Femur (tissue), 1 donor: ENCODE results near the gene ASRGL1.
"Not testable (repeated sequence)": the region's sequence is repeated elsewhere in the genome, so short reads cannot be mapped to it uniquely, and the experiment has no call there.

Source experiments
- DNase-seq: peaks from one replicate; pipeline ENCODE4 v3.0.0-alpha.2; 2017

ASRGL1 gene

DNA sequence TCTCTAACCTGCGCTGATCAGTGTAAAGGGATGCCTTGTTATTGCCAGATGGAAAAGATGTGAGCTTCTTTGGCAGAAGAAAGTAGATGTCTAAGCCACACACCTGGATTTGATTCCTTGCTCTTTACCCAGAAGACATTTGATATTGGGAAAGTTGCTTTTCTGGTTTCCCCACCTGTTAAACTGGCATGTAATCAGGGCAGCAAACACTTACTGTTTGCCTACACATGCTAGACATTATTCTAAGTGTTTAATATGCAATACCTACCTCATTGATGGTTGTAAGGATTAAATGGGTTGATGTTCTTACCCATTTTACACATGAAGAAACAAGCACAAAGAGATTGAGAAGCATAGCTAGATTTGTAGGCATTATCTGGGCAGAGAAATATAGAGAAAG lies 16.6 kb downstream of the ASRGL1 start:
- DNase-seq = no peak

DNA sequence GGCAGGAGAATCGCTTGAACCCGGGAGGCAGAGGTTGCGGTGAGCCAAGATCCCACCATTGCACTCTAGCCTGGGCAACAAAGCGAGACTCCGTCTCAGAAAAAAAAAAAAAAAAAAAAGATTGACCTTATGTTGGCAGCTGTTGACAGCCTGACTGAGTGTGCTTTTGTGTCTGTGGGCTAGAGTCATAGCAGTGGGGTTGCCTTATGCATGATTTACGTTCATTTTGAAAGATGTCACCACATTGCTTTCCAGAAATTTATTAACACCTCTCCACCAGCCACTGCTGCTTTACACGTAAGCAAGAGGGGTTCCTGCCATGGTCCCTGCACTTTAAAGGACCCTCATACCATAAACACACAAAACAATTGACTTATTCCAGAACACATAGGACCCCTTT lies 21.0 kb downstream of the ASRGL1 start:
- no peak for DNase-seq

- no peak for DNase-seq
These were observed 22.2 kb downstream of the ASRGL1 start for GRCh38 chr11:62359475-62359874.

DNA sequence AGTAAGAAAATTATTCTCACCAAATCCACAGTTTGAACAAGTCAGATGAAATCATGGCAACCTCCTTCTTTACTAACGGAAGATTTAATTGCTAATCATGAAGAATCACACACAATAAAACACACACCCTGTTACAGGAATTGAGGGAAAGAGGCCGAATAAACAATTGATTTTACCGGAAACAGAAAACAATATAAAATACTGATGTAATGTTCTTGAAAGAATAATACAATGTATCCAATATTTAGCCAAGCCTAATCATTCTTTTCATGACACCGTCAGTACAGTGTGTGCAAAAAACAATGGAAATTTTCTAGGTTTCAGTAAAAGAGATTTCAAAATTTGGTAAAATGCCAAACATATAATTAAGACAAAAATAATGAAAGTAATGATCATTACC lies 23.4 kb downstream of the ASRGL1 start:
- DNase-seq = no peak

DNA sequence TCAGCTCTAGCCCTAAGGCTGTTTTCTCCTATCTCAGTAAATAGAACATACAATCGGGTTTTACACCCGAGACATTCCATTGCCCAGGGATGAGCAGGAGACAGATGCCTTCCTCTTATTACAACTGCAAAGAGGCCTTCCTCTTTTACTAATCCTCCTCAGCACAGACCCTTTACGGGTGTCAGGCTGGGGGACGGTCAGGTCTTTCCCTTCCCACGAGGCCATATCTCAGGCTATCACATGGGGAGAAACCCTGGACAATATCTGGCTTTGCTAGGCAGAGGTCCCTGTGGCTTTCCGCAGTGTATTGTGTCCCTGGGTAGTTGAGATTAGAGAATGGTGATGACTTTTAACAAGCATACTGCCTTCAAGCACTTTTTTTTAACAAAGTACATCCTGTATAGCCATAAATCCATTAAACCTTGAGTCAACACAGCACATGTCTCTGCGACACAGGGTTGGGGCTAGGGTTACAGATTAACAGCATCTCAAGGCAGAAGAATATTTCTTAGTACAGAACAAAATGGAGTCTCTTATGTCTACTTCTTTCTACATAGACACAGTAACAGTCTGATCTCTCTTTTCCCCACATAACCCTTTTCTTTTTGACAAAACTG lies 31.7 kb downstream of the ASRGL1 start:
- not testable (repeated sequence) for DNase-seq

- no peak for DNase-seq
These were observed 33.6 kb downstream of the ASRGL1 start for GRCh38 chr11:62370743-62371440.

DNA sequence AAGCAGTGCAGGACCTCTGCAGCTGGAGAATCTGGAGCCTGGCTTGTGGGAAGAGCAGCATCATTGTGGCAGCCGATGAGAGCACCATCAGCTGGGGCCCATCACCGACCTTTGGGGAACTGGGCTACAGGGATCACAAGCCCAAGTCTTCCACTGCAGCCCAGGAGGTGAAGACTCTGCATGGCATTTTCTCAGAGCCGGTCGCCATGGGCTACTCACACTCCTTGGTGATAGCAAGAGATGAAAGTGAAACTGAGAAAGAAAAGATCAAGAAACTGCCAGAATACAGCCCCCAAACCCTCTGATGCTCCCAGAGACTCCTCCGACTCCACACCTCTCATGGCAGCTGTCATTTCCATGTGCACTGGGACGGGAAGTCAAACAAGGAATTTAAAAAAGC lies 35.6 kb downstream of the ASRGL1 start:
- DNase-seq = no peak

GRCh38 chr11:62373464-62374119 lies 36.3 kb downstream of the ASRGL1 start:
- no peak for DNase-seq

DNA sequence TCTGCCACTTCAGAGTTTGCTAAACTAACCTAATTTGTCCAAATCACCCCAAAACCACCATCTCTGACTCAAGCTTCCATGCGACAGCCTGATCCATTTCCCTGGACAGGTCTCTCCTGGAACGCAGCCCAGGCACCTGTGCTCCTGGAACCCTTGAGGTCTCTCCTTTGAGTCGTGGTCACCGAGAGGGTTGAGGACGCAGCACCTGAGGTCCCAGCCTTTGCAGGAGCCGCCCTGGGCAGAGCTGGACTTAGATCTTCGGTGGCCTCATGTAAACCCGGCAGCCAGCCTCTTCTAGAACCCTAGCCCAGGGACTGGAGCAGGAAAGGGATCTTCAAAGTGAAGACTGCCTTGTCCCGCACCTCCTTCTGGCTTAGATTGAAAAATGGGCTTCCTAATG lies 37.6 kb downstream of the ASRGL1 start:
- no peak for DNase-seq

- DNase-seq = not testable (repeated sequence)
These were observed 41.3 kb downstream of the ASRGL1 start for GRCh38 chr11:62378459-62379063.

GRCh38 chr11:62379586-62379985 lies 42.3 kb downstream of the ASRGL1 start:
- DNase-seq = not testable (repeated sequence)

DNA sequence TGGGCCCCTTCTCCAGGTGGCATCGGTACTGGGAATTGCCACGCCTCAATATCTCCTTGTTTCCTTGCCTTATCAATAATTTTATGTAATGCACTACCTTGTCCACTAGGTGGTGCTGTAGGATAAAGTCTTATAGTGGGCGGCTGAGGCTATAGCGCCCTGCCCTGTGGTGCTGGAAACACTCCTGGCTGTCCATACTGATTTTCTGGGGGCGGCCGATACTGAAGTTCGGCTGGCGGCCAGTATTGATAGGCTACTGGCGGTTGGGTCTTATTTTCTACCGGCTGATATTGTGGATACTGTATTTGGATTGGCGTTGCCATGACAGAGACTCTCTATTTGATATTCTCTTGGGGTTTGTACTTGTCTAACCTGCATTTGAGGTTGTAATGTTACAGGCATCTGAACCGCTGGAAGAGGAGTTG lies 43.6 kb downstream of the ASRGL1 start:
- DNase-seq = peak; percentile 72

DNA sequence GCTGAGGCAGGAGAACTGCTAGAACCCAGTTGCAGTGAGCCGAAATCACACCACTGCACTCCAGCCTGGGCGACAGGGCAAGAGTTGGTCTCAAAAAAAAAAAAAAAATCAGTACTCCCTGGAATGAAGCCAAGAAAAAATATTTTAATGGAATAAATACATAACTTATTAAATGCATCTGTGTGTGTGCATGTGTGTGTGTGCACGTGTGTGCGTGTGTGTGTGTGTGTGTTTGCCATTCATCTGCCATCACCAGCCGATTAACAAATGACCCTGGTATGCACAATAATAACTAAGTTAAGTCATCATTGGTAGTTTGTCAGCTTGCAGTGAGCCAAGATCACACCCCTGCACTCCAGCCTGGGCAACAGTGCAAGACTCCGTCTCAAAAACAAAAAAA lies 46.6 kb downstream of the ASRGL1 start:
- no peak for DNase-seq

DNA sequence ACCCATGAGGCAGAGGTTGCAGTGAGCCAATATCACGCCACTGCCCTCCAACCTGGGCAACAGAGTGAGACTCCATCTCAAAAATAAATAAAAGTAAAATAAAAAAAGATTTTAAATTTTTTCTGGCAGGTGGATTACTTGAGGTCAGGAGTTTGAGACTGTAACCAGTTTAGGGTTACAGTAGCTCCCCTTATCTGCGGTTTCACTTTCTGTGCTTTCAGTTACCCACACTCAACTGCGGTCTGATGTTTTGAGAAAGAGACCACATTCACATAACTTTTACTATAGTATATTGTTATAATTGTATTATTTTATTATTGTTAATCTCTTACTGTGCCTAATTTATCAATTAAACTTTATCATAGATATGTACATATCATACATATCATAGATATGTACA lies 48.8 kb downstream of the ASRGL1 start:
- not testable (repeated sequence) for DNase-seq

DNA sequence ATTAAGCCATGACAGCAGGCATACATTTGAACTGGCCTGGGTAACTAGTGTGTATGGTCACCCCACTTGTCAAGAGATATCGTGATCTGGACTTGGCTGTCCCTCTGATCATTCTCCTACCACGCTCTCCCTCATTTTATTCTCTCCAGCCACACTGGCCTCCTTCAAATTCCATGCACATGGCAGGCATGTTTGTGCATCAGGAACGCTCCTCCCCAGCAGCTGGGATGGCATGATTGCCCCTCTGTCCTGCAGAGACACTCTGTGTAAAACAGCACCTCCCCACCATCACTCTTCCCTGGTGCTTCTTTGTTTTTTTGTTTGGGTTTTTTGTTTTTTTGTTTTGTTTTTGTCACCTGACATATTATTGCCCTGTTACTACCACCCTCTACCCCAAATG lies 50.1 kb downstream of the ASRGL1 start:
- no peak for DNase-seq

GRCh38 chr11:62388999-62389398 lies 51.8 kb downstream of the ASRGL1 start:
- no peak for DNase-seq

GRCh38 chr11:62390237-62390636 lies 53.0 kb downstream of the ASRGL1 start:
- no peak for DNase-seq

DNA sequence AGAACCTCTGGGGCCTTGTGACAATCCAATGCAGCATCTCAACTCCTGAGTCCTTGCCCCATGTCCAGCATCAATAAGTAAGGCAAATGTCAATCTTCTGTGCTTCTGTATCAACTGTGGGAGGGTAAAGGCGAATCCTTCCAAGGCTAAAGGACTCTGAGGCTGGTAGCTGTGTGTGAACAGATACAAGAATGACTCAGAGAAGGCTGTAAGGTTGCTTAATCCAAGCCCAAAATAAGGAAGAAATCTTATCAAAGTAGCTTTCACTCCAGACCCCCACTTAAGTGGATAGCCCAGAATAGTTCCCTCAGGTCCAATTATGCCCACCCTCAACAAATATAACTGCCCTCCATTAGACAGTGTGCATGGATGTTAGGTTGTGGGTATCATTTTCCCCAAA lies 53.5 kb downstream of the ASRGL1 start:
- no peak for DNase-seq

DNA sequence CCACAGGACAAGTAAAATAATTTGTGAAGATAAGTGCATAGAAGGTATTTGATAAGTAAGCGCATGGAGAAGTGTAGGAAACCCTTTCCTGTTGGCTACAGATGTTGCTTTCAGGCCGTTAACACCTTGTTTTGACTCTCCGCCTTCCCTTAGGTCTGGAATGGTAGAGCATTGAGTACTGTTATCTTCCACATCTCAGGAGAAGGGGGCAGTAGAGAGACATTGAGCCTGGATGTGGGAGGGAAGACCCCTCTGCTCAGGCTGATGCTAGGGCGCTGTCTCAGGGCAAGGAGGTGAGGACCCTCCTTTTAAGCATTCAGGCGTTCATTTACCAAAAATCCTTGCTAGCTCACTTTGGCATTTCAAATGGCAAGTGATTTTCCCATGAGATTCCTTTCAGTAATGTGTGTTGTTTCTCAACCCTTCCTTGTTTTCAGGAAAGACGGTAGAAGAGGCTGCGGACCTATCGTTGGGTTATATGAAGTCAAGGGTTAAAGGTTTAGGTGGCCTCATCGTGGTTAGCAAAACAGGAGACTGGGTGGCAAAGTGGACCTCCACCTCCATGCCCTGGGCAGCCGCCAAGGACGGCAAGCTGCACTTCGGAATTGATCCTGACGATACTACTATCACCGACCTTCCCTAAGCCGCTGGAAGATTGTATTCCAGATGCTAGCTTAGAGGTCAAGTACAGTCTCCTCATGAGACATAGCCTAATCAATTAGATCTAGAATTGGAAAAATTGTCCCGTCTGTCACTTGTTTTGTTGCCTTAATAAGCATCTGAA lies 54.6 kb downstream of the ASRGL1 start:
- DNase-seq = no peak

DNA sequence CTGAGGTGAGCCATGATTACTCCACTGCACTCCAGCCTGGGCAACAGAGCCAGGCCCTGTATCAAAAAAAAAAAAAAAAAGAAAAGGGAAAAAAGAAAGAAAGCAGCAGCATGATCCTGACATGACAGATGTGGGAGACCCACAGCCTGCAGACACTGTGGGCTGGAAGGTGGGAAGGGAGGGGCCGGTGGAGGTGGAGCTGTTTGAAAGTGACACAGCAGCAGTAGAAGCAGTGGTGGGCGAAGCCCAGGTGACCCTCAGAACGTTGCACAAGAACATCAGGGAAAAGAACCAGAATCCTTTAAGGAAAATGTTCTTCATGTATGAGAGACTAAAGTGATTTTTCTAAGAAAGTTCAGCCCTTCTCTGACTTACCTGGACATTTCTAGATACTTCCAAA lies 55.3 kb downstream of the ASRGL1 start:
- no peak for DNase-seq

- no peak for DNase-seq
These were observed 55.9 kb downstream of the ASRGL1 start for GRCh38 chr11:62393061-62393611.

GRCh38 chr11:62393735-62394134 lies 56.5 kb downstream of the ASRGL1 start:
- DNase-seq = no peak
